HepG2 (cell line): ENCODE measurements around the gene CYP4A11. TPM values are rescaled to one million over a fixed set of nuclear protein-coding genes. Genes with fewer than 3 reads are reported as not detected.

Experiments
- ATAC-seq: fragments of 200-7000 bp; cut with Tn5 transposase; 3 replicates; pipeline ENCODE4 v1.9.1; 2020; ENCODE audit warnings: mild to moderate bottlenecking, moderate library complexity
- BruUV-seq: library from RNA; stranded (reverse); fragments of 400-500 nt; replicated peaks from 2 replicates; lab custom pipeline; 2021; lab: Mats Ljungman, UMichigan
- CTCF ChIA-PET: fragments of 300-600 bp; formaldehyde crosslinking; extraction: SDS; loops from one replicate; lab custom pipeline; 2021; ENCODE audit warnings: low total read pairs, inconsistent platforms, low intra/inter-chr PET ratio; lab: Yijun Ruan, JAX
- POLR2A ChIA-PET: fragments of 350-600 bp; sonication (Branson Sonifier 250); formaldehyde crosslinking; loops from one replicate; lab custom pipeline; 2020; ENCODE audit warnings: antibody characterized with exemption, inconsistent platforms; lab: Yijun Ruan, JAX
- DNase-seq: peaks from one replicate; pipeline ENCODE4 v3.0.0-alpha.2; 2015; ENCODE audit warnings: low spot score
- FAIRE-seq: peaks from 3 replicates; lab custom pipeline; 2011; peaks lifted over from hg19 to GRCh38; lab: Jason Lieb, UNC
- H2AFZ ChIP-seq: one replicate; pipeline ENCODE4 v1.6.1; 2011; ENCODE audit warnings: low read length, inconsistent platforms
- H3K27ac ChIP-seq: fragments of 300-600 bp; 3 replicates; pipeline ENCODE4 v1.8.0; 2011; ENCODE audit warnings: mixed run types, mild to moderate bottlenecking, mixed read lengths, low read length, inconsistent platforms; ENCODE audit not compliant: insufficient read depth; ENCODE audit errors: extremely low read length
- H3K27me3 ChIP-seq, 2 experiments: fragments of 200-600 bp in 1 of 2; 2 replicates in 1 of 2; 3 replicates in 1 of 2; pipeline versions ENCODE4 v1.6.0 to v1.8.0; 2011; ENCODE audit warnings: low read length in 2 of 2, mild to moderate bottlenecking in 2 of 2, moderate library complexity in 2 of 2, inconsistent platforms in 1 of 2; ENCODE audit not compliant: insufficient read depth in 2 of 2, control insufficient read depth in 1 of 2
- H3K36me3 ChIP-seq, 2 experiments: fragments of 200-600 bp in 1 of 2; replicated peaks in 1 of 2; 2 replicates in 1 of 2; 3 replicates in 1 of 2; pipeline versions ENCODE4 v1.5.1 to v1.8.0; 2011; ENCODE audit warnings: low read length in 2 of 2, inconsistent platforms in 1 of 2; ENCODE audit not compliant: insufficient read depth in 2 of 2, control insufficient read depth in 1 of 2
- H3K4me1 ChIP-seq: 2 replicates; pipeline ENCODE4 v1.5.1; 2012; ENCODE audit warnings: low read length, inconsistent platforms; ENCODE audit not compliant: insufficient read depth
- H3K4me2 ChIP-seq: 2 replicates; pipeline ENCODE4 v1.6.0; 2011; ENCODE audit warnings: low read depth, low read length, inconsistent platforms
- H3K4me3 ChIP-seq, 3 experiments: fragments of 200-600 bp in 1 of 3; sonication (generic), shearing (Covaris generic) in 1 of 3; replicated peaks in 1 of 3; 2 replicates each; pipeline ENCODE4 v1.5.1; 2011 to 2016; ENCODE audit warnings: low read length in 3 of 3, inconsistent platforms in 2 of 3, low read depth in 2 of 3, mild to moderate bottlenecking in 2 of 3, control low read depth in 1 of 3, mixed read lengths in 1 of 3; ENCODE audit not compliant: insufficient read depth in 1 of 3
- H3K79me2 ChIP-seq: one replicate; pipeline ENCODE4 v1.6.1; 2011; ENCODE audit warnings: low read length, inconsistent platforms; ENCODE audit not compliant: insufficient read depth
- H3K9ac ChIP-seq: 2 replicates; pipeline ENCODE4 v1.6.0; 2011; ENCODE audit warnings: mild to moderate bottlenecking, low read depth, low read length, inconsistent platforms; ENCODE audit not compliant: insufficient read depth
- H3K9me3 ChIP-seq: 2 replicates; pipeline ENCODE4 v1.5.1; 2012; ENCODE audit warnings: mild to moderate bottlenecking, low read length
- H4K20me1 ChIP-seq: 2 replicates; pipeline ENCODE4 v1.6.0; 2011; ENCODE audit warnings: inconsistent platforms, mild to moderate bottlenecking, low read length, moderate library complexity; ENCODE audit not compliant: insufficient read depth
- AHR ChIP-seq: IDR thresholded peaks from 2 replicates; pipeline ENCODE4 v1.6.1; 2018; ENCODE audit warnings: missing genetic modification reagents, missing compliant biosample characterization
- ATAD3A ChIP-seq: sonication (generic); formaldehyde crosslinking; IDR thresholded peaks from 2 replicates; pipeline ENCODE4 v1.4.0; 2020; ENCODE audit warnings: missing genetic modification reagents
- CEBPG ChIP-seq: IDR thresholded peaks from 2 replicates; pipeline ENCODE4 v1.6.1; 2016
- HNF4A ChIP-seq: sonication (generic); formaldehyde crosslinking; IDR thresholded peaks from 2 replicates; pipeline ENCODE4 v1.4.0; 2020; ENCODE audit warnings: missing genetic modification reagents
- IRX3 ChIP-seq: sonication (generic); formaldehyde crosslinking; IDR thresholded peaks from 2 replicates; pipeline ENCODE4 v1.8.1; 2023; ENCODE audit warnings: mild to moderate bottlenecking, low read depth, missing genetic modification reagents, borderline replicate concordance
- NCOR1 ChIP-seq: fragments of 200-600 bp; sonication (generic); IDR thresholded peaks from 2 replicates; pipeline ENCODE4 v1.7.0; 2017; ENCODE audit warnings: antibody characterized with exemption, low read length, borderline replicate concordance
- PLRG1 ChIP-seq: fragments of 450-650 bp; conservative IDR thresholded peaks from 2 replicates; pipeline ENCODE4 v1.6.1; 2016
- SMAD9 ChIP-seq: sonication (generic); formaldehyde crosslinking; IDR thresholded peaks from 2 replicates; pipeline ENCODE4 v1.5.1; 2020; ENCODE audit warnings: mild to moderate bottlenecking, missing genetic modification reagents
- SOX5 ChIP-seq: IDR thresholded peaks from 2 replicates; pipeline ENCODE4 v1.6.1; 2016; ENCODE audit warnings: borderline replicate concordance
- SP1 ChIP-seq, 2 experiments: fragments of 450-650 bp in 1 of 2; sonication (generic) in 1 of 2; formaldehyde crosslinking in 1 of 2; IDR thresholded peaks; 2 replicates each; pipeline versions ENCODE4 v1.4.0 to v1.6.1; 2016 to 2020; ENCODE audit warnings: missing genetic modification reagents in 1 of 2
- ZMAT3 ChIP-seq: sonication (generic); formaldehyde crosslinking; conservative IDR thresholded peaks from 2 replicates; pipeline ENCODE4 v1.7.0; 2021; ENCODE audit warnings: missing genetic modification reagents
- ZNF382 ChIP-seq: sonication (generic); formaldehyde crosslinking; IDR thresholded peaks from 2 replicates; pipeline ENCODE4 v1.5.0; 2020; ENCODE audit warnings: missing genetic modification reagents, mild to moderate bottlenecking, borderline replicate concordance
- ZNF441 ChIP-seq: sonication (generic); formaldehyde crosslinking; IDR thresholded peaks from 2 replicates; pipeline ENCODE4 v1.7.0; 2021; ENCODE audit warnings: missing genetic modification reagents, borderline replicate concordance
- WGBS: methylation state at CpG from one replicate; pipeline ENCODE4 v1.1.6; 2017; ENCODE audit warnings: low lambda C conversion rate; 5-methylcytosine and 5-hydroxymethylcytosine counted together
- in situ Hi-C: cut with HindIII; loops from 2 replicates; pipeline ENCODE4 v1.10.0; 2017; ENCODE audit warnings: low pct_unique_long_range_greater_than_20kb; ENCODE audit not compliant: extremely low pct_ligation_motif_present
- intact Hi-C: fragments of 100-400 bp; cut with micrococcal nuclease; formaldehyde crosslinking; loops from one replicate; pipeline ENCODE4 v1.10.0; 2022; ENCODE audit not compliant: unreplicated experiment
- polyA plus RNA-seq, 8 experiments: library from polyadenylated mRNA; depleted of rRNA in 3 of 8; stranded (reverse) in 7 of 8; unstranded in 1 of 8; fragments of >200 nt; fragmentation: Illumina TruSeq in 4 of 8; extraction: Trizol in 4 of 8; gene quantifications; 2 replicates each; pipeline versions ENCODE4 v1.2.1 to v1.2.3, GENCODE V29; 2011 to 2016; ENCODE audit warnings: low read depth in 4 of 8, missing spikeins in 1 of 8, mixed read lengths in 1 of 8; ENCODE audit not compliant: insufficient read depth in 1 of 8
- total RNA-seq, 5 experiments: library from RNA; depleted of rRNA; stranded (reverse); fragments of >200 nt; fragmentation: Illumina TruSeq; extraction: Trizol; gene quantifications; 2 replicates each; pipeline ENCODE4 v1.2.3, GENCODE V29; 2016; ENCODE audit warnings: low read depth in 1 of 5
- TF ChIP-seq, protein P1 (sequence below): sonication (generic); formaldehyde crosslinking; IDR thresholded peaks from 2 replicates; pipeline ENCODE4 v1.4.0; 2020; ENCODE audit warnings: missing genetic modification reagents, borderline replicate concordance

Gene CYP4A11
- total and polyA plus RNA-seq, 2 of the 13 experiments (the other 11 are each of a cell fraction or from before 2014, with no cell fraction given) = not detected

DNA sequence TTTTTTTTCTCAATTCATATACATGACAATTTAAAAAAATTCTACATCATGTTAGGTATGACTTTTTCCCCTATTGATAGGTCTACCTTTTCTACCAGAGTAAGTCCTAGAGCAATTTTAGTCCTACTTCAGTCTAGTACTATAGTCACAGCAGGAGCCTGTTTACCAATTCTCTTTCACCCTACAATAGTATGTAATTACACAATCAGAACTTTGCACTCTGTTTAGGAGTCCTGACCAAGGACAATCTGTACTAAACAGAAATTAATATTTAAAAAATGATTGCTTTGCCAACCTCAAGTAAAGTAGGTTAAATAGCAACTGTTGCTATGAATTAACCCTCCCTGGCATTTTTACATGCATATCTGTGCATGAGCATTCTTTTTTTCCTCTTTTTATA, 810 bp upstream of the CYP4A11 start (continued):
- TF ChIP-seq NCOR1 (peak; percentile 46; the same call in 1 of the 2 replicates), SOX5 (0 out of 2 replicates have a peak, but pooled peaks have one; percentile 10), CEBPG (CRISPR knock-in tag) (peak; percentile 38; the same call in 1 of the 2 replicates)

DNA sequence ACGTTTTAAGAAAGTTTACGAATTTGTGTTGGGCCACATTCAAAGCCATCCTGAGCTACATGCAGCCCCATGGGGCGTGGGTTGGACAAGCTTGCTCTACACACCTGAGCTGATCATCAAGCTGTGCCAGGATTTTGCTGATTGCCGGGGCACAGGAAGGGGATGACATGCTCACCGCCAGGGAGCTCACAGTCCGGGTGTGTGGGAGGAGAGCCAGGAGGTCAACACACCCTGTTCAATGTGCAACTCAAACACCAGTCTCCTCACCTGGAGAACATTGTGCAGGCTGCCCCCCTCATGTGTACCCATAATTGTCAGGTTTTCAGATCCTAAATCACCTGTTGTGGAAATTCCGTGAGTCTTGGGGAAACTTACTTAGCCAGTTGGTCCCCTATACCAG, 969 bp downstream of the CYP4A11 start:
- FAIRE-seq (no peak), DNase-seq (no peak), ATAC-seq (peak; percentile 95)
- Histone ChIP-seq H2AFZ (no peak overlapping the region), H3K9me3 (no peaks in the 10 kb centered on the region), H3K79me2 (no peaks in the 10 kb centered on the region), H3K9ac (no peak overlapping the region), H4K20me1 (no peaks in the 10 kb centered on the region), H3K27me3 (no peaks in the 10 kb centered on the region; a peak in 1 of 5 replicates), H3K27ac (no peak overlapping the region), H3K4me2 (no peak overlapping the region), H3K4me3 (no peak overlapping the region), H3K36me3 (no peaks in the 10 kb centered on the region), H3K4me1 (peaks cover 27% of the 10 kb centered on the region)
- WGBS = 4% methylated on average over 5 of the region's 7 CpGs
- BruUV-seq = no TSS peak
- ChIA-PET CTCF (no interaction called here), POLR2A (no interaction called here)
- intact Hi-C loops (no loop called here), in situ Hi-C loops (loop anchor here (25.0 kb wide), 1 partner anchor 197 kb away; the partner anchor contains the start of gene CYP4A22)
- TF ChIP-seq HNF4A (CRISPR knock-in tag) = 0 out of 2 replicates have a peak, but pooled peaks have one; percentile 21
- no peak for TF ChIP-seq SP1 (IDR thresholded peaks at IDR 0.05)
- no peak for TF ChIP-seq SP1 (CRISPR knock-in tag; IDR thresholded peaks at IDR 0.05)

DNA sequence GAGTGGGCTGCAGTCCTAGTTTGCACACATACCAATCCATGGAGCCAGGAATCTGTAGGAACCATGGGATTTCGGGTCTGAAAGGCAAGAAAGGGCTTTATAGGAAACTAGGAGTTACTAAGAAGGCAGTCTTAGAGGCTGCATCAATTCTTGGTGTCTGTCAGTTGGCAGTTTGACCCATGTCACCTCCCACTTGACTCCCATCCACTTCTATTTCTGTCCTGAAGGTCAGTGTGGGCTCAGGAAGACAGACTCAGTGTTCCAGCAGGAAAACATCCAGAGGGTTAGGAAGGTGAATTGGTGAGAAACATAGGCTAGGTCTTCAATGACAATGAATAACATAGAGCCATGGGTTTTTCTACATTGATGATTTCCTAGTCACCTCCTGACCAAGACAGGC, 4.0 kb downstream of the CYP4A11 start:
- Histone ChIP-seq H3K27me3 (no peaks in the 10 kb centered on the region; a peak in 1 of 5 replicates), H3K9ac (no peak overlapping the region), H3K27ac (no peak overlapping the region), H3K4me2 (no peak overlapping the region), H3K4me3 (no peak overlapping the region), H2AFZ (no peak overlapping the region), H3K4me1 (peaks cover 23% of the 10 kb centered on the region), H3K9me3 (no peaks in the 10 kb centered on the region), H4K20me1 (no peaks in the 10 kb centered on the region), H3K36me3 (no peaks in the 10 kb centered on the region), H3K79me2 (no peaks in the 10 kb centered on the region)
- WGBS = 0% methylated on average over 1 of the region's 1 CpG
- ATAC-seq = no peak
- CTCF ChIA-PET = no interaction called here
- intact Hi-C loops = loop anchor here (10.0 kb wide), 2 partner anchors 192 to 208 kb away; no protein-coding TSS in a partner anchor
- BruUV-seq = no TSS peak
- in situ Hi-C loops = loop anchor here (25.0 kb wide), 1 partner anchor 200 kb away; the partner anchor contains the start of gene CYP4A22
- FAIRE-seq = no peak
- DNase-seq = no peak
- POLR2A ChIA-PET = no interaction called here
- TF ChIP-seq SMAD9 = no peak
- no peak for TF ChIP-seq AHR (CRISPR knock-in tag)
- no peak for TF ChIP-seq IRX3 (CRISPR knock-in tag)
- TF ChIP-seq ATAD3A = no peak
- TF ChIP-seq, protein P1, sequence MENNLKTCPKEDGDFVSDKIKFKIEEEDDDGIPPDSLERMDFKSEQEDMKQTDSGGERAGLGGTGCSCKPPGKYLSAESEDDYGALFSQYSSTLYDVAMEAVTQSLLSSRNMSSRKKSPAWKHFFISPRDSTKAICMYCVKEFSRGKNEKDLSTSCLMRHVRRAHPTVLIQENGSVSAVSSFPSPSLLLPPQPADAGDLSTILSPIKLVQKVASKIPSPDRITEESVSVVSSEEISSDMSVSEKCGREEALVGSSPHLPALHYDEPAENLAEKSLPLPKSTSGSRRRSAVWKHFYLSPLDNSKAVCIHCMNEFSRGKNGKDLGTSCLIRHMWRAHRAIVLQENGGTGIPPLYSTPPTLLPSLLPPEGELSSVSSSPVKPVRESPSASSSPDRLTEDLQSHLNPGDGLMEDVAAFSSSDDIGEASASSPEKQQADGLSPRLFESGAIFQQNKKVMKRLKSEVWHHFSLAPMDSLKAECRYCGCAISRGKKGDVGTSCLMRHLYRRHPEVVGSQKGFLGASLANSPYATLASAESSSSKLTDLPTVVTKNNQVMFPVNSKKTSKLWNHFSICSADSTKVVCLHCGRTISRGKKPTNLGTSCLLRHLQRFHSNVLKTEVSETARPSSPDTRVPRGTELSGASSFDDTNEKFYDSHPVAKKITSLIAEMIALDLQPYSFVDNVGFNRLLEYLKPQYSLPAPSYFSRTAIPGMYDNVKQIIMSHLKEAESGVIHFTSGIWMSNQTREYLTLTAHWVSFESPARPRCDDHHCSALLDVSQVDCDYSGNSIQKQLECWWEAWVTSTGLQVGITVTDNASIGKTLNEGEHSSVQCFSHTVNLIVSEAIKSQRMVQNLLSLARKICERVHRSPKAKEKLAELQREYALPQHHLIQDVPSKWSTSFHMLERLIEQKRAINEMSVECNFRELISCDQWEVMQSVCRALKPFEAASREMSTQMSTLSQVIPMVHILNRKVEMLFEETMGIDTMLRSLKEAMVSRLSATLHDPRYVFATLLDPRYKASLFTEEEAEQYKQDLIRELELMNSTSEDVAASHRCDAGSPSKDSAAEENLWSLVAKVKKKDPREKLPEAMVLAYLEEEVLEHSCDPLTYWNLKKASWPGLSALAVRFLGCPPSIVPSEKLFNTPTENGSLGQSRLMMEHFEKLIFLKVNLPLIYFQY (CRISPR knock-in tag) = no peak
- TF ChIP-seq ZMAT3 = no peak
- no peak for TF ChIP-seq ZNF441 (CRISPR knock-in tag)
- TF ChIP-seq ZNF382 = no peak
- TF ChIP-seq PLRG1 = no peak
